ENCODE data around the gene GLB1L2.

- TF ChIP-seq TAF1 (IDR thresholded peaks at IDR 0.05; ENCODE audit: borderline replicate concordance, insufficient read depth, low read length) = no peak
- TF ChIP-seq POLR2AphosphoS5 (IDR thresholded peaks at IDR 0.05; ENCODE audit: low read depth, low read length) = no peak
- no peak for TF ChIP-seq SIN3A (IDR thresholded peaks at IDR 0.05; ENCODE audit: borderline replicate concordance, insufficient read depth, low read length)
- no peak for TF ChIP-seq REST (IDR thresholded peaks at IDR 0.05; ENCODE audit: insufficient read depth in 1 of 2, low read depth in 2 of 2, low read length in 2 of 2)
- TF ChIP-seq FOXP2 (optimal IDR thresholded peaks at IDR 0.05; ENCODE audit: borderline replicate concordance, extremely low read depth, extremely low read length, insufficient read depth) = no peak
Observed at GRCh38 chr11:134363161-134363560, 31.4 kb downstream of the GLB1L2 start.

Measured in PFSK-1 (cell line).